DMS 273 (cell line): ENCODE results near the gene OR2A14.
A peak's percentile ranks its signal among the peaks of the same experiment; 100 is the strongest.
"Not testable (repeated sequence)": the region's sequence is repeated elsewhere in the genome, so short reads cannot be mapped to it uniquely, and the experiment has no call there.

ENCODE experiments used
- DNase-seq: peaks from one replicate; lab custom pipeline; 2025; ENCODE audit not compliant: unreplicated experiment; lab: John Stamatoyannopoulos, UW

The OR2A14 gene, protein sequence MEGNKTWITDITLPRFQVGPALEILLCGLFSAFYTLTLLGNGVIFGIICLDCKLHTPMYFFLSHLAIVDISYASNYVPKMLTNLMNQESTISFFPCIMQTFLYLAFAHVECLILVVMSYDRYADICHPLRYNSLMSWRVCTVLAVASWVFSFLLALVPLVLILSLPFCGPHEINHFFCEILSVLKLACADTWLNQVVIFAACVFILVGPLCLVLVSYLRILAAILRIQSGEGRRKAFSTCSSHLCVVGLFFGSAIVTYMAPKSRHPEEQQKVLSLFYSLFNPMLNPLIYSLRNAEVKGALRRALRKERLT

DNA sequence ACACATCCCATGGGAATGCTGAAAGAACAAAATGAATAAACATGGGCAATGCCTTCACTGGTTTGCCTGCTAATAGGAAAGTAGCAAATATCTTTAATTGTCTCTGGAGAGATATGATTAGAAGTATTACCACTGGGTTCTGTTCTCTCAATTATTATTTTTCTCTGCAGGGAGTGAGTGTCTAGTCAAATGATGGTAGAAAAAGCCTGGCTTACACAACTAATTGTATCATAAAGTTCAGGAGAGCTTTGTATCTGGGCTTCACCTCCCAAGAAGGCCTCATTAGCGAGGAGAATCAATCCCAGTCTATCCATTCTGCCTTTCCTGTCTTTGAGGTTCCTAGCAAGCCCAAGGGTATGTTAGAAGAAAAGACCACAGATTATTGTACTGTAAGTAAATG is at the start of gene OR2A14:
OR2A14 (plus strand) TSS at position 301 of the 400 bp plus-strand sequence. CDS start 5,937 bp downstream, outside the sequence.
- DNase-seq, result no peak

GRCh38 chr7:144074374-144074773 is 48.6 kb upstream of the OR2A14 start:
- DNase-seq, result peak; percentile 15

DNA sequence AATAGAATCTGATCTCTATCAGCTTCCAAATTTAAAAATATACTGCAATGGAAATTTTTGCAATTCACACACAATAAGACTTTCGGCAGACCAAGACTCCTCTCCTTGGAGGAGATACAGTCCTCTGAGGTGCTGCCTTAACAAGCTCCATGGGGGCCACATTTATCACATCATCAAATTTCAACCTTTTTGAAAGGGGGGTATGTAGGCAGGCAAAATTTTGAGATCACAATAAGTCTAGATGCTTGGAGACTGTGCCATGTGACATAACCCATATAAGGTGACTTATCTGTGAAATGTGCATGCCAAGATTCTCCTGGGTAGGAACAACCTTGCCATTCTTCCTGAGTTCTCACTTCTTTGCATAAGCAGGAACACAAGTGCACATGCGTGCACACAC is 37.0 kb upstream of the OR2A14 start, which contains the start of gene OR2A12:
OR2A12 (plus strand) TSS at position 301 of the 400 bp plus-strand sequence. CDS start 8,830 bp downstream, outside the sequence.
- DNase-seq, result no peak

DNA sequence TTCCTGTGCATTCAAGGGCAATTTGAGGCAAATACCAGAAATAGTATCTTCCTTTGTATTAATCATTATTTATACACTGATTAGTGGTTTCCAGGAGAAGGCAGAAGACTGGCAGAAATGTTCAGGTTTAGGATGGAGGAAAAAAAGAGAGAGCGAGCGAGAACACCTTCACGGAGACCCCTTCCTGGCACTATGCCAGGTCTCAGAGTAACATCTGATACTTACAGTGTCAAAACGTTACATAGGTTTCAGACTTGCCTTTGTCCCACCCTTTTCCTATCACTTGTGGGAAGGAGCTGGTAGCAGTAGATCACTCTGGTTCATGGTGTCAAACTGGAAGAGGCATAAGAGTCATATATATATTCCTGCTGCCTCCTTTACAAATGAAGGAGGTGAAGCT is 36.2 kb upstream of the OR2A14 start:
- DNase-seq, result no peak

- no peak for DNase-seq
Measured at GRCh38 chr7:144087230-144087629, 35.7 kb upstream of the OR2A14 start.

GRCh38 chr7:144090667-144091066 is 32.3 kb upstream of the OR2A14 start:
- DNase-seq, result no peak

DNA sequence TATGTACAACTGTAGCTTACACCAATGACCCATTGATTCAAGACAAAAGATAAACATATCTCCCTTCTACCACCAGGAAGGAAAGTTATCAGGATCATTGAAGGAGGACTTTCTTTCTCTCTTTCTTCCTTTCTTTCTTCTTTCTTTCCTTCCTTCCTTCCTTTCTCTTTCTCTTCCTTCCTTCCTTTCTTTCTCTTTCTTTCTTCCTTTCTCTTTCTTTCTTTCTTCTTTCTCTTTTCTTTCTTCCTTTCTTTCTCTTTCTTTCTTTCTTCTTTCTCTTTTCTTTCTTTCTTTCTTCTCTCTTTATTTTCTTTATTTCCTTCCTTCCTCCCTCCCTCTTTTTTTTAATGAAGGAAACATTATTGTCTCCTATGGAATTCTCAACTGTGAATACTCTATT is 24.2 kb upstream of the OR2A14 start:
- DNase-seq, result no peak

GRCh38 chr7:144100607-144101006 is 22.4 kb upstream of the OR2A14 start:
- no peak for DNase-seq

DNA sequence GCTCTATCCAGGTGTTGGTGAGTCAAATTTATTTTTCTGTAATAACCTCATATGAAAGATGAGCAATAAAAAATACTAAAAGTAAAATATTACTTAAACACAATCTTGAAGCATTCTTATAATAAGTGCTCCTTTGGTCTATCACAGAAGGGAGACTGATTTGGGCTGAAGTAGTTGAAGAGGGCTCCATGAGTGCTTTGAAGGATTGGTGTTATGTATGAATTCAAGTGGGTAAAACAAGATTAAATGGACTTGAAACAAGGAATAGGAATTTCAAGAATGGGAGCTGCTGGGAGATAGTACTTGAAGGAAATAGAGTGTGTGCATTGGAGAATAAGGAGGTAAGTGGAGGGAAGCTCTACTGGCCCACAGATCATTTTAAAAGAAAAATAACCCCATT is 20.9 kb upstream of the OR2A14 start:
- DNase-seq, result no peak

GRCh38 chr7:144105211-144105610 is 17.8 kb upstream of the OR2A14 start:
- no peak for DNase-seq

DNA sequence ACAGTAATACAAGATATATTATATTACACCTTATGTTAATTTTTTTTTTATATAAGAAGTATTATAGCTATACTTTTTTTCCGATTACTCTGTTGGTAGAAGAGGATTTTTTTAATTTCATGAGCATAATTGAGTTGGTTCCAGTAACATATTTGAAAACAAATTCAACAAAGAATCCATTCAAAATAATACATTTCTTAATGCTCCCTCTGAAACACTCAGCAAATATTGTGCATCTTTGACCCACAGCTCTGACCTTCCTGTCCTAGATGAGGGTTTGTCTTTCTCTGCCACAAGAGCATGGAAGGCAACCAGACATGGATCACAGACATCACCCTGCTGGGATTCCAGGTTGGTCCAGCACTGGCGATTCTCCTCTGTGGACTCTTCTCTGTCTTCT is 13.7 kb upstream of the OR2A14 start, which contains the start of gene OR2A2:
OR2A2 (plus strand) TSS at position 301 of the 400 bp plus-strand sequence; CDS start at position 301, 0 bp downstream.
- no peak for DNase-seq

- DNase-seq, result no peak
Measured at GRCh38 chr7:144110272-144110671, 12.7 kb upstream of the OR2A14 start.

GRCh38 chr7:144113651-144114050 is 9.3 kb upstream of the OR2A14 start:
- DNase-seq, result no peak

- no peak for DNase-seq
Measured at GRCh38 chr7:144118341-144118740, 4.6 kb upstream of the OR2A14 start.

DNA sequence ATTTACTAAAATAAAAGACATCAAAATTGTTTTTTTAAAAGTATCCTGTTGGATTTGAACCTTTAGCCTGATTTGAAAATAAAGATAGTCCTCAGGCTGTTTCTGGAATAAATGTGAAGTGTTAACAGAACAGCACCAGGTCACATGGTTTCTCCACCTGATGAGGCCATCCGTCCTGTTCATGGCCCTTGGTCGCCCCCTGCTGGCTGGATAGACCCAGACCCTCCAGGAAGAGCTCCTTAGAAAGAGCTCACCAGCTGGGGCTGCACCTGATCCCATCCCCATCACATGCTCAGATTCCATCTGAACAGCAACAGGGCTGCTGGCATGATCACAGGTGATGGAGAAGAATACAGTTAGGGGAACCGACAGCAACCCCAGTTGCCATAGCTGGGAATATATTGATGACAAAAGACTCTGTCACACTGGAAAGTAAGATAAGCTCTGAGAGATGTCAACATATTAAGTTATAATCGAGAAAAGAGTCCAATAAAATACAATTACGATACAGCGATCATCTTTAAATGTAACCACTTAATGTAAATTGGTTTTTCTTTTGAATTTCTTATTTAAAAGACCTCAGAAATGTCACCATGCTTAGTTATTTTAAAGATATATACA is 4.8 kb downstream of the OR2A14 start:
- peak; percentile 91 for DNase-seq

- not testable (repeated sequence) for DNase-seq
Measured at GRCh38 chr7:144129601-144130000, 6.6 kb downstream of the OR2A14 start.

DNA sequence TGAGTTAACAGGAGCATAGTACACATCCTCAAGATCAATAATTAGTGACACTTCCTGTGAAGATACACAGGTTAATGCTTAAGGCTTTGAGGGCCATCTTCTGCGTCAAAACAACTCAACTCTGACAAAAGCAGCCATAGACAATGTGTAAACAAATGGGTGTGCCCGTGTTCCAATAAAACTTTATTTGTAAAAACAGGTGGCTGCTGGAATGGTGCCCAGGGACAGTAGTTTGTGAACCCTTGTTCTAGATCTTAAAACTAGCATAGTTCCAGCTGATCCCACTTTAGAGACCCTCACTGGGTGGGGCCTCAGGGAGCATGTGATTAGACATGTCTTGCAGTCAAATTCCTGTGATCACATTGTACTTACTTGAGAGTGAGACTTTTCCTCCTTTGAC is 7.8 kb downstream of the OR2A14 start:
- no peak for DNase-seq

GRCh38 chr7:144132262-144132661 is 9.3 kb downstream of the OR2A14 start:
- DNase-seq, result no peak

DNA sequence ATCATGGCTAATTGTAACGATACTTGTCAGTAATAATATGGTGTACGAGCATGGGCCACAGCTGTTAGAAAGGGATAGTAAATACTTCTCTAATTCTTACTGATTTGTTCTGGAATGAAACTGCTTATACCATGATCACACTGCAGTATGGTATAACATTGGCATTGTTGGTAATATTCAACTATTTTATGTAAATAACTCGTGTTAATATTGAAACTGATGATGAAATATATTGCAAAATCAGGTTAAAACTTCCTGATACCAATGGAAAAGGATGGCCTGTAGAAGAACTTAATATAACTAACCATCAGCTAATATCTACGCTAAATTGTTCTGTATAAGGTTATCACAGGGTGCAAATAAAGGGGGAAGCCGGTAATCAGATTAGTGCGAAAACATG is 10.3 kb downstream of the OR2A14 start:
- DNase-seq, result no peak

DNA sequence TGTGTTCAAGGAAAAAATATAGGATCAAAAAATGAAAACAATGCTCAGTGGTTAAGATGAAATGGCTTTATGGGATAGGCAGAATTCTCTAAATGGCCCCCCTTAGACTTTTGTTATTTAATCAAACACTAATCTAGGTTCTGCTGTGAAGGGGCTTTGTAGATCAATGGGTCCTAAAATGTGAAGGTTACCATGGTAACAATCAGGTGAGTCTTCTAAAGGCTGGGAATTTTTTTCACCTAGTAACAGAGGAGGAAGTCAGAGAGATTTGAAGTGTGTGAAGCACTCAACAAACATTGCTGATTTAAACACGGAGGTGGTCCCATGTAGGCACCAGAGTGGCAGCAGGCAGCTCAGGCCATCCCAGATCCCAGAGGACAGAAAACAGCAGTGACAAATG is 11.1 kb downstream of the OR2A14 start:
- no peak for DNase-seq

- DNase-seq, result no peak
Measured at GRCh38 chr7:144137501-144137900, 14.5 kb downstream of the OR2A14 start.

DNA sequence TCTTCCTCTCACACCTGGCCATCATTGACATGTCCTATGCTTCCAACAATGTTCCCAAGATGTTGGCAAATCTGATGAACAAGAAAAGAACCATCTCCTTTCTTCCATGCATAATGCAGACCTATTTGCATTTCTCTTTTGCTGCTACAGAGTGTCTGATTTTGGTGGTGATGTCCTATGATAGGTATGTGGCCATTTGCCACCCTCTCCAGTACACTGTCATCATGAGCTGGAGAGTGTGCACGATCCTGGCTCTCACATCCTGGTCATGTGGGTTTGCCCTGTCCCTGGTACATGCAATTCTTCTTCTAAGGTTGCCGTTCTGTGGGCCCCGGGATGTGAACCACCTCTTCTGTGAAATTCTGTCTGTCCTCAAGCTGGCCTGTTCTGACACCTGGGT is 19.2 kb downstream of the OR2A14 start:
- no peak for DNase-seq
